CD4-positive, alpha-beta T cell treated with Interleukin-4 for 1 hour (primary cell): ENCODE results near the gene TSHB.

Experiments used
- DNase-seq, 2 donors: peaks; one replicate each; pipeline ENCODE4 v3.0.0-alpha.2; 2020 to 2022

The TSHB gene

DNA sequence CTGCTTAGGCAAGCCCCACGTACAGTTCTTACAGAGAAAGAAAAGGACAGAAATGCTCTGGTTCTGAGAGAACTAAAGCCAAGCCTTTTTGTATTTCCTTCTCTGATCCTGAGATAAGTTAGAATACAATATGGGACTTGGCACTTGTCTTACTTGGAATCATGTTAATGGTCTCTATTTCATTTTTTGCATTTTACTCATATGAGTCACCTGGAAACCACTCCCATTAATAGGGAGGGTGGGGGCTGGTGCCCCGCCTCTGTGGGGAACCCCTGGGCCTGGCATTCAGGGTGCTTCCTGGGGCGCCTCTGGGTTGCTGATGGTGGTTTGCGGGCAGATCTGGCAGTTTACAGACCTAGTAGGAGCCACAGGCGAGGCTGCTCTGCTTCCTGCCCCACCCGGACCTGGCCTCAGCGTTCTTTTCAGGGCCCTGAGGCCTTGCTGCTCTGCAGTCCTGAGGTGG, 32.9 kb downstream of the TSHB start:
- DNase-seq, result peak; percentile 95

DNA sequence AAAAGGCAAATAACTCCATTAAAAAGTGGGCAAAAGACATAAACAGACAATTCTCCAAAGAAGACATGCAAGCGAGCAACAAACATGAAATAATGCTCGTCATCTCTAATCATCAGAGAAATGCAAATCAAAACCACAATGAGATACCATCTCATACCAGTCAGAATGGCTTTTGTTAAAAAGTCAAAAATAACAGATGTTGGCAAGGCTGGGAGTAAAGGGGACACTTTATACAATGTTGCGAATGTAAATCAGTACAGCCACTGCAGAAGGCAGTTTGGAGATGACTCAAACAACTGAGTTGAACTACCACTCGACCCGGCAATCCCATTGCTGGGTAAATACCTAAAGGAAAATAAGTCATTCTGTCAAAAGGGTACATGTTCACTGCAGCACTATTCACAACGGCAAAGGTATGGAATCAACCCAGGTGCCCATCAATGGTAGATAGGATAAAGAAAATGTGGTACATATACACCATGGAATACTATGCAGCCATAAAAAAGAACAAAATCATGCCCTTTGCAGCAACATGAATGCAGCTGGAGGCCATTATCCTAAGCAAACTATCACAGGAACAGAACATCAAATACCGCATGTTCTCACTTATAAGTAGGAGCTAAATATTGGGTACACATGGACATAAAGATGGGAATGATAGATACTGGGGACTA, 33.7 kb downstream of the TSHB start:
- DNase-seq, result peak; percentile 25 to 82

DNA sequence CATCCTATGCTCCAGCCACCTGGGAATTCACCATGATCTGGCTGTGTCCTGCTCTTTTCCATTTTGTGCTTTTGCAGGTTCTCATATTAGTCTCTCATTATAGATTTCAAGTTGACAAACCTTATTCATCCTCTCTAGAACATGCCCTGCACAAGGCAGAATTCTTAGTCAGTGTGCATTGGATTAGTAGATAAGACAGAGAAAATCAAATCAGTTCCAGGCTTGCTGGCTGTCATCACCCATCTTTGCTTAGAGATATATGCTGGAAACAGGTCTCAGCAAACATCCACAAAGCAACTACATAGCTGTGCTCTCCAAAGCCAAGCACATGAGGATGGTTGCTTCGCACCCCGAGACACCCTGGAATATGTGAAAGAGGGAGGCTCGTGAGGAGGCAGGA, 34.8 kb downstream of the TSHB start:
- DNase-seq, result no peak

DNA sequence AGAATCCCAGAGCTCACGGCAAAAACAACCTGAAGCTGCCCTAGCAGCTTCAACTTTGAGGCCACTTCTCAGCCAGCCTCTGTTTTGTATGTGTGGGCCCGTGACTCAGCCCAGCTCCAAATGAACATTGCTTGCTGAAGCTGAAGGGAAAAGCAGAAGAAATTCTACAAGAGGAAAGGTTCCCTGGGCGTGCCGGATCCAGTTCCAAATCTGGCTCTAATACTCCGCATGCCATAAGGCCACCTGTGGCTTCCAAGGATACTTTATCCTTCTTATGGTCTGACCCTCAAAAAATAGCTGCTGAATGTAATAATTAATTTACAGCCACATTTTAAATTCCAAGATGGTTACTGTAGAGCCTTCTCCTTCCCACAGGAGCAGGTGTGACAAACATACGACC, 35.4 kb downstream of the TSHB start:
- no peak for DNase-seq

DNA sequence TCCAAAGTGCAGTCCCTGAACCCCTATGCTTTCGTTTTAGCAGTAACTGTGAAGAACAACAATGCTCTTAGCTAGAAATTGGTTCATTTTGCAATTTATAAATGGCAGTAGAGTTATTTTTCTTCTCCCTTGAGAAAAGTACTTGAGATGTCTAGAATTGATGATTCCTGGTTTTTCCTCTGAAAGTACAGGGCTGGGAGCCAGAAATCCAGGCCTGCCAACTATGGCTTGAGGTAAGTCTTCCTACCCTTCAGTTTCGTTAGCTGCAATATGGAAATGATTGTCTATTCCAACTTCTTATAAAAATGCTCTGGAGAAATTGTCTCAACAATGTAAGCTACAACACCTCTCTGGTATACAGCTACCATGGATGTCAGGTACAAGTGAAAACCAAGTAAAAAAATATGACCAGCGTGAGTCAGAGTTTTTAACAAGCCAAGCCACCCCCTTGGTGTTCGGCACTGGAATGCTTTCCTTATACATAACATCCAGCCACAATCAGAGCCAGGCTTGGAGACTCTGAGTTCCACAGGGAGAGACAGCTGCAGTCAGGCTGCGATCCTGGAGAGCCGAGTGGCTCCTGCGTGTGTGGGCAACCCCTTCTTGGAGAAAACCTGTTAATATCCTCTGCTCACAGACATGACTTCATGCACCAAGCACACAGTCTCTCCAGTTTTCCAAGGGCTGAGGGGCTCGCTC, 37.7 kb downstream of the TSHB start:
- DNase-seq, result no peak

DNA sequence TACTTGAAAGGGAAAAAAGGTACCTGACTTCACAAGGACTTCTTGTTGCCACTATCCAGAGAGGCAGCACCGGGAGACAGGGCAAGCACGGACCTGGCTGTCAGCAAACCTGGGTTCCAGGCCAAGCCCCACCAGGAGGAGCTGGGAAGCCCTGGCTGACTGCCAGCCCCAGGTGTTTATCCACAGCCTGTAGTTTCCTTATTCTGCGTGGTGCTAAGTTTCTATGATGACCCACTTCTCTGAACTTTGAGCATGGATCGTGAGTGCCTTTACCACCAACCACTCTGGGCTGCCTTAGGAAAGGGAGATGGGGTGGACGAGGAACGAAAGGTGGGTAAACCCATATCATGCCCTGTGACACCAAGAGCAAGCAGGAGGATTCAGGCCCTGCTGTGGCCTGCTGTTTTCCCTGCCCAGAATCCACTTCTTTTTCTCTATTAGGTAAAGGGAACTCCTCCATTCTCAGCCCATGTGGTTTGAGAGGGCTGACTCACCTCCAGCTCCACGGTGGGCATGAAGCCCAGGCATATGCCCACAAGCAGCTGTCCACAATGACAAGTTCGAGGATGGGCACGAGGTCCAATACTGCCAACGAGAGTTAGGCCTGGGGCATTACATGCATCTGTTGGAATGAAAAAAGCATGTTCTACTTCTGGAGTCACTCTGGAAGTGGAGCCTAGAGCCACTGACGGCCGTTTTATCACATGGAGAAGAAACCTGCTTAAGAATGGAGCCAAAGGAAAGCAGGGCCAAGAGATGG, 39.4 kb downstream of the TSHB start:
- DNase-seq, result no peak

DNA sequence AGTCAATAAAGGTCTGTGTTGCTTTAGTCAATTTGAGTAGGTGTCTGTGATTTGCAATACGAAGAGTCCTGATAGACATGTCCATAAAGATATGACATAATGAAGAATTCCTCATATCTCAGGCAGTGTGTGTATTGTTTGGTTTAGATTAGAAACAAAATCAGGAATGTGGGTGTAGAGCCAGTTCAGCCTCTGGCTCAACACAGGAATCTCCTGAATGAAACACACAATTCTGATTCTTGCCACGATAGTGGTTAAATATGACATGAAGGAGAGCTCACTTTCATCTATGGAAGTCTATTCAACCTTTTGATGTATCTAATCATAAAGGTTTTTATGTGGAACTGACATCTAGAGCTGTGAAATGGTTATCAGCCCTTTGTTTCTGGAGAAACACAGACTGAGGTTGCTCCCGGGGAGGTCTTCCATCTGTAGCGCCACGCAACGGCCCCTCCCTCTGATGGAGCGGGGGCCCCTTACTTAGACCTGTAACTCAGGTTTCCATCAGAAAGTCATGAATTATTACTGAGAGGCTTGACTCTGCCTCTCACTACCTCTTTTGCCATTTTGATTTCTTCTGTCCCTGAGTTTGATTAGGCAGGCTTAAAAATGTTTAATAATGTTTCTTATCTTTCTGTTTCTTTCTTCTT, 40.2 kb downstream of the TSHB start:
- no peak for DNase-seq

DNA sequence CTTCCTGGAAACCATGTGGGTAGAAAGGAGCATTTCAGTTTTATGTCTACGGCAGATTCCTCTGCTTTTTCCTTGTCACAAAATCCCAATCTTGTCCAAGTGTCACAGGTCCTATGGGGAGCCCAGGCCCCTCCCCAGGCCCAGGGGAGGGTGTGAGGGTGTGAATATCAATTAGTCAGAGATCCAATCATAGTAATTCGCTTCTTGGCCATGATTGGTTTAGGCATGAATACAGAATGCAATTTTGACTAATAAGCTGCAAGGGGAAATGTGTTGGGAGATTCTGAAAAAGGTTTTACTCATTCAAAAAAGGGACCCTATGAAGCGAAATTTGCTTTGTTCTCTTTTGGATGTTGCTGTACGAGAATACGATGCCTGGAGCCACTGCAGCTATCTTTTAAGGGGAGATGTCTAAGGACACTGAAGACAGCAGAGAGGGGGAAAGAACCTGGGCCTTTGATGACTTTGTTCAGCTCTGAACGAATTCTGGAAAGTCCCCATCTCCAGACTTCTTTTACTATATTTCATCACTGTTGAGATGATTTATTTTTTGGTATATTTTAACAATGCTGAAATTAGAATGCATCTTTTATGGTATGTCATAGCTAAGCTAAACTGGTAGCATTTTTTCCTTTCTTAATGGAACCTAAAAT, 41.5 kb downstream of the TSHB start:
- DNase-seq, result no peak

DNA sequence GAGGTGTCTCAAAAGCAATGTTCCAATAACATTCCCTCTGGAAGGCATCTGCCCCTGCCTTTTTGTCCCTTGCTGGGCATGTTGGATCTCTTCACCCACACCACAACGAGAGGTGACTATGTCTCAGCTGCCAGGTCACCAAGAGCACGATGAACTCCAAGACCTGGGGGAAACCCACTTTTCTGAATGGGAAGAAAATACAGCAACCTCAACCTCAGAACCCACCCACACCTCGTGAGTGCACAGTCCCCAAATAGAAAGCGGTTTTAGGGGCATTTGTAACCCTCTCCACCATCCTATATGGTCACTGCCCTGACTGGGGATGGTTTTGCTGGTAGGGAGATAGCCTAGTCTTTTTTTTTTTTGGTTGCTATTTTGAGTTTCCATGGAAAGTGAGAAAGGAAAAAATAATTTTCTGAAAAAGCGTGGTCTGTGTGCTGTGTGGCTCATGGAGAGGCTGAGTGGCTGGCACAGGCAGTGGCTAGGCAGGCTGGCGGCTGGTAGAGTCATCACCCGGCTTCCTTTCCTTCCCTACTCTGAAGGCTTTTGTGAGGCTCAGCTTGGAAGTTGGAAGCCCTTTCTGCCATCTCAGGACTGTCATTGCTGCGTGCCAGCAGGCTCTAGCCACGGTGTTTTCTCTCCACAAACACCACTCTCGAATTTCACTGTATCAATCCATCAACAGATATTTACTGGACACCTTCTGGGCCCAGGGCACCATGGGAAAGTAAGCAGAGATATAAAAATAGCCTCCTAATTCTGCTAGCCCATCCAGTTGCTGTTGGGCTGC, 43.9 kb downstream of the TSHB start:
- DNase-seq, result no peak

DNA sequence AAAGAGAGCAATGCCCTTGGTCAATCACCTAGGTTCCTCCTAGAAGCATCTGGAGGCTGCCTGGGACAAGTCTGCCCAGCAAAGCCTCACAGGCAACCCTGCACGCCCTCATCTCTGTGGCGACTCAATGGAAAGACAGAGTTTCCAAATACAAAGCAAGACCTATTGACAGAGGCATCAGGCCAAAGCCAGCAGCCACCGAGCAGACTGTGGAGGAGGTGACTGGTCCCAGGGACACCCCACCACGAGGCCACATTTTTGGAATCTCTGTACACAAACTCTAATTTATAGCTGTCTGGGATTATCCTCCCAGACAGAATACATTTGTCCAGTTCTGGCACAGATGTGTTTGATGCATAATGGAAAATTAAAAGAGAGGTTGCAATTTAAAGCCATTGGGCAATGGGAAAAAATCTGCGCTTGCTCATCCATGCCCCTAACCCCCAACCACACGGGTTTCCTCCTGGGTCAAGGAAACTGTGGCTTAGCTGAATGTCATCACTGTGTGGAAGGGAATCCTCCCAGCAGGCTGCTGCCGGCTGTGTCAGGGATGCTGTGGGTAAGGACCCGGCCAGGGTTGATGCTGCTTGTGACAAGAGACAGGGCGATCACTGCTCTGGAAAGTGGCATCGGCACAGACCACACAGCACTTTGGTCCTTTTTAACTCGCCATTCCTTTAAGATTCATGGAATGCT, 45.4 kb downstream of the TSHB start:
- no peak for DNase-seq

DNA sequence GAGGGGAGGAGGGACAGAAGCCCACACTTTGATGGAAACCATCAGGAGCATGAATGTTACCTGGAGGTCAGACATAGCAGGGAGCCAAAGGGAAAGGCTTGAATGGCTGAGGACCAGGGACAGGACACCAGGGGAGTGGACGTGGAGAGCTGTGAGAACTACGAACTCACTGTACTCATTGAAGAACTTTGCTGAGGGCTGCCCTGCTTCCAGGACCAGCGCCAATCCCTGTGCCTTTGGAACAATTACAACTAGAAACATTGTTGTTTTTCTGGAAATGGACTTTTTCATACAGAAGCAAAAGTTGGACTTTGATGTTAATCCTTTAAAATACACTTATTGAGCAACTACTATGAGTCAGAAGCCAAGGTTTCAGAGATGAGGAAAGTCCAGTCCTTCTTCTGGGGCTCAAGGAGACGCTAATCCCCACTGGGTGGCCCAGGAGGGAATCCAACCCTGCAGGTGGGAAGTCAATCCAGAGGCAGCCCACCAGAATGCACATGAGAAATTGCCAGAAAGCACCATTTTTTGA, 46.8 kb downstream of the TSHB start:
- no peak for DNase-seq

DNA sequence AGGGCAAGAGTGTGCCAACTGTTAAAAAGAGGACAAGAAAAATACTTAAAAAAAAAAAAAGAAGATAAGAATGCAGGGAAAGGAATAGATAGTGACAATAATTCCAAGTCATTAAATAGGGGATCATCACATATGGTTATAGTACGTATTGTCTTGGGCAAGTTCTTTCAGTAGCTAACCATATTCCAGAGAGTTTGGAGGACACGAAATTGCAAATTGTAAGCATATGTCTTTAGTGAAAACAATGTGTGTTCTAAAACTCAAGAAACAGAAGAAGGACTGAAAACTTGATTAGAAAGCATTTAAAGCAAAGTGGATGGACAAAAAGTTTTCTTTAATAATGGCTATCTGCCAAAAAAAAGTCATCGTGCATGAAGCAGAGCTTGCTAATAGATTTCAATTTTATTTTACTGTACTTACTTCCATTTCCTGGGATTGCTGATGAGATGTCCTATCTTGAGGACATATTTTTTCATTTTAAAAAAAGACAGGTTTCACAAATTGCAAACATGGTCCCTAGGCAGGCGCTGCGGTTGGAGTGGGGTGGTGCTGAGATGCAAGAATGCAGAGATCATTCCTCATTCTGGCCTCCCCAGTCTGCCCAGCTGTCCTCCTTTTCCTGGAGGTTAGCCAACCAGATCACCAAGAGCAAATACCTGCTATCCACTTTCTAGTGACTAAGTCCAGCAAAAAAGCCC, 47.8 kb downstream of the TSHB start:
- no peak for DNase-seq

DNA sequence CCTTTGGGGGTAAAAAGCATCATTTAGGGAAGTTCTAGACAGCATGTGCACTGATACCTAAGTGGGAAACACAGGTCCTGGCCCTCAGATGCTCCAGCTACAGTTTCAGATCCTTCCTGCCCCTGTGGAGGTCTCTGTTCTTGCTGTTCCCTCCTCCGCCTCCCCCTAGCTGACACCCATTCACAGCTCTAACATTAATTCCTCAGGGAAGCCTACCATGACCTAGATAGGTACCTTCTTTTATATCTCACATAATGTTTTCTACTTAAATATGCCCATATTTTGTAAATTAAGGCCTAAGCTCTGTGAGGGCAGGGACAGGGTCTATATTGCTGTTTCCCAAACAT, 48.3 kb downstream of the TSHB start:
- no peak for DNase-seq

DNA sequence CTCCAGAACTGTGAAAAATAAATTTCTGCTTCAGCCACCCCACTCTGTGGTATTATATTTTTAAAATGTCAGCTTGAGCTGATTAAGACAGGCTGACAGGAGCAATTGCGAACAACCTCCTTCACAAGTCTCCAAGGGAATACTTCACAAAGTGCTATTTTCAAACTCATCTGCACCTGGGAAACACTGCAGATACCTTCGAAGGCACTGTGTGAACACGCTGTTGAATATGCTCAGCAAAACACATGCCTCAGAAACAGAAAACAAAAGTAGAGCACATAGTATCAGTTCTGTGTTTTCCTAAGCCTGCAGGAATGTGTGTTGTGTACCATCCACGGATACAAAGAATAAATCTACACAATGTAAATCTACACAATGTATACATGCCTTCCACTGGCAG, 49.1 kb downstream of the TSHB start:
- no peak for DNase-seq

DNA sequence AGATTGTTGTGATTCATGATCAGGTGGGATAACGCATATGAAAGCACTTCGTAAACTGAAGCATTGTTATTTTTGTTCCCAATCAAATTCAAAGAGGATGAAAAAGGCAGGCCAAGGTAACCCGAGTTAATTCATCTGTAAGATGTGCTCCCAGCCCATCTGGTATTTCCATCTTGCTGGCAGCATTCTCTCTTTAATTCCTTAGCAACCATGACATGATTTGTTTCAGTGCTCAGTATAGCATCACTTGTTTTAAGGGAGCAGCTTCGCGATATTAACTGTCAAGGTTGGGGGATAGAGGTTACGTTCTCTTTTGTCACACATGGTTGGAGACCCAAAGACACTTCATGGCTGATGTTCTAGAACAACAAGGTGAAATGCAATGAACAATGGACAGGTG, 53.3 kb downstream of the TSHB start:
- no peak for DNase-seq
